ENCODE measurements around the gene THBS3. TPM values are rescaled to one million over a fixed set of nuclear protein-coding genes. Genes with fewer than 3 reads are reported as not detected.
A peak's percentile ranks its signal among the peaks of the same experiment; 100 is the strongest.

THBS3 gene
- total RNA-seq, 2 experiments from 2014 or later: 25.5 to 26.1 TPM

GRCh38 chr1:155210314-155211104 is 2.8 kb upstream of the THBS3 start:
- H3K36me3 Mint-ChIP-seq (ENCODE audit: low read depth): peaks cover 20% of the 10 kb centered on the region
- H3K27me3 ChIP-seq (ENCODE audit: control insufficient read depth in 1 of 2, insufficient read depth in 2 of 2, low read length in 2 of 2): no peaks in the 10 kb centered on the region
- peaks cover 39% of the 10 kb centered on the region for H3K4me1 ChIP-seq (ENCODE audit: insufficient read depth, low read length)
- TF ChIP-seq CTCF (IDR thresholded peaks at IDR 0.05): no peak
- no peaks in the 10 kb centered on the region for H3K9me3 ChIP-seq (ENCODE audit: control insufficient read depth in 1 of 2, insufficient read depth in 1 of 2, low read length in 2 of 2)
- H3K27ac ChIP-seq (ENCODE audit: low read depth in 1 of 2, low read length in 2 of 2): no peak overlapping the region
- no peak overlapping the region for H3K4me3 ChIP-seq (ENCODE audit: low read length)
- H3K27ac Mint-ChIP-seq: peak overlapping the region; percentile 32
- ATAC-seq (ENCODE audit: poor library complexity) (no peak), DNase-seq (peak in 2 of 14 experiments; percentile 45 to 55)
- H3K9me3 Mint-ChIP-seq: no peaks in the 10 kb centered on the region
- H3K4me3 Mint-ChIP-seq: peak overlapping the region; percentile 54
- H3K36me3 ChIP-seq (ENCODE audit: insufficient read depth, low read length): peaks cover 11% of the 10 kb centered on the region
- no peaks in the 10 kb centered on the region for H3K27me3 Mint-ChIP-seq
- POLR2A ChIA-PET: interaction anchor here (0.7 kb wide), 1 partner anchor 190 kb away, joined by 3 read pairs; no protein-coding TSS in a partner anchor
- intact Hi-C loops (cut with DNase I, micrococcal nuclease): no loop called here
- CTCF ChIA-PET: interaction anchor here (2.8 kb wide), 1 partner anchor 17 kb away, joined by 15 read pairs; no protein-coding TSS in a partner anchor
- peaks cover 37% of the 10 kb centered on the region for H3K4me1 Mint-ChIP-seq (ENCODE audit: low read depth)

GRCh38 chr1:155209312-155209721 is 1.6 kb upstream of the THBS3 start:
- H3K27me3 ChIP-seq (ENCODE audit: control insufficient read depth in 1 of 2, insufficient read depth in 2 of 2, low read length in 2 of 2): no peaks in the 10 kb centered on the region
- peak overlapping the region; percentile 96 for H3K27ac Mint-ChIP-seq
- intact Hi-C loops (cut with DNase I, micrococcal nuclease): loop anchor here (2.0 to 5.0 kb wide), 3 partner anchors 15 to 72 kb away; partner anchors contain the start of gene SLC50A1 (in 1 of the 2)
- ChIA-PET CTCF (interaction anchor here (0.7 to 3.0 kb wide), 5 partner anchors 15 to 36 kb away, joined by 3 to 15 read pairs (median 6); partner anchors contain the start of gene KRTCAP2), POLR2A (interaction anchor here (1.0 to 3.7 kb wide), 8 partner anchors 16 to 114 kb away, joined by 3 to 42 read pairs (median 10); partner anchors contain the start of genes FDPS, KRTCAP2 and SCAMP3)
- peaks cover 13% of the 10 kb centered on the region for H3K36me3 Mint-ChIP-seq (ENCODE audit: low read depth)
- peaks cover 30% of the 10 kb centered on the region for H3K4me1 ChIP-seq (ENCODE audit: insufficient read depth, low read length)
- peak overlapping the region; percentile 94 for H3K4me3 Mint-ChIP-seq
- no peaks in the 10 kb centered on the region for H3K9me3 ChIP-seq (ENCODE audit: control insufficient read depth in 1 of 2, insufficient read depth in 1 of 2, low read length in 2 of 2)
- H3K4me1 Mint-ChIP-seq (ENCODE audit: low read depth): peaks cover 31% of the 10 kb centered on the region
- peaks cover 11% of the 10 kb centered on the region for H3K36me3 ChIP-seq (ENCODE audit: insufficient read depth, low read length)
- peak overlapping the region; percentile 69 for H3K4me3 ChIP-seq (ENCODE audit: low read length)
- DNase-seq (no peak), ATAC-seq (ENCODE audit: poor library complexity) (no peak)
- H3K27me3 Mint-ChIP-seq: no peaks in the 10 kb centered on the region
- no peak for TF ChIP-seq CTCF (IDR thresholded peaks at IDR 0.05)
- H3K9me3 Mint-ChIP-seq: no peaks in the 10 kb centered on the region
- peak overlapping the region; percentile 99 to 100 for H3K27ac ChIP-seq (ENCODE audit: low read depth in 1 of 2, low read length in 2 of 2)

GRCh38 chr1:155208541-155209311 is 1.0 kb upstream of the THBS3 start, which contains the start of gene MTX1:
MTX1 (plus strand) TSS chr1:155208695; CDS start chr1:155208805, 110 bp downstream.
- peak within 1 kb of the TSS; percentile 99 to 100 for H3K27ac ChIP-seq (ENCODE audit: low read depth in 1 of 2, low read length in 2 of 2)
- CTCF ChIA-PET: interaction anchor here (0.7 to 3.0 kb wide), 7 partner anchors 15 to 115 kb away, joined by 3 to 15 read pairs (median 6); partner anchors contain the start of gene KRTCAP2

More at GRCh38 chr1:155208541-155209311, 1.0 kb upstream of the THBS3 start, which contains the start of gene MTX1:
- ATAC-seq (ENCODE audit: poor library complexity): peak; percentile 80
- peaks cover 13% of the 10 kb centered on the region for H3K36me3 Mint-ChIP-seq (ENCODE audit: low read depth)
- Histone ChIP-seq H3K4me1 (ENCODE audit: insufficient read depth, low read length) (peaks cover 30% of the 10 kb centered on the region), H3K9me3 (ENCODE audit: control insufficient read depth in 1 of 2, insufficient read depth in 1 of 2, low read length in 2 of 2) (no peaks in the 10 kb centered on the region), H3K4me3 (ENCODE audit: low read length) (peak within 1 kb of the TSS; percentile 69), H3K27me3 (ENCODE audit: control insufficient read depth in 1 of 2, insufficient read depth in 2 of 2, low read length in 2 of 2) (no peaks in the 10 kb centered on the region), H3K36me3 (ENCODE audit: insufficient read depth, low read length) (peaks cover 11% of the 10 kb centered on the region)
- DNase-seq: peak; percentile 73 to 95 (median 86)
- intact Hi-C loops (cut with DNase I, micrococcal nuclease): loop anchor here (2.0 to 5.0 kb wide), 3 partner anchors 14 to 71 kb away; partner anchors contain the start of gene SLC50A1 (in 1 of the 2)
- peak within 1 kb of the TSS; percentile 94 for H3K4me3 Mint-ChIP-seq
- peak within 1 kb of the TSS; percentile 96 for H3K27ac Mint-ChIP-seq
- no peaks in the 10 kb centered on the region for H3K9me3 Mint-ChIP-seq
- H3K4me1 Mint-ChIP-seq (ENCODE audit: low read depth): peaks cover 31% of the 10 kb centered on the region
- POLR2A ChIA-PET: interaction anchor here (0.9 to 3.7 kb wide), 10 partner anchors 16 to 115 kb away, joined by 3 to 42 read pairs (median 6); partner anchors contain the start of genes FDPS, KRTCAP2 and SCAMP3
- no peaks in the 10 kb centered on the region for H3K27me3 Mint-ChIP-seq
- no peak for TF ChIP-seq CTCF (IDR thresholded peaks at IDR 0.05)
